HEK293T (cell line): ENCODE results near the gene CCNB1.
"Not testable (repeated sequence)": the region's sequence is repeated elsewhere in the genome, so short reads cannot be mapped to it uniquely, and the experiment has no call there.

ENCODE experiments used
- CTCF ChIA-PET: fragments of 350-600 bp; formaldehyde crosslinking; extraction: SDS; loops from one replicate; lab custom pipeline; 2021; ENCODE audit warnings: antibody characterized with exemption, inconsistent platforms; lab: Yijun Ruan, JAX
- POLR2A ChIA-PET: fragments of 350-600 bp; formaldehyde crosslinking; extraction: SDS; loops from one replicate; lab custom pipeline; 2020; ENCODE audit warnings: antibody characterized with exemption, inconsistent platforms; lab: Yijun Ruan, JAX
- DNase-seq: peaks from one replicate; pipeline ENCODE4 v3.0.0; 2012; ENCODE audit warnings: mixed read lengths; ENCODE audit errors: extremely low spot score
- ARNT ChIP-seq: fragments of 450-650 bp; IDR thresholded peaks from 2 replicates; pipeline ENCODE4 v1.6.1; 2017; ENCODE audit warnings: mild to moderate bottlenecking
- BHLHE40 ChIP-seq: fragments of 450-650 bp; IDR thresholded peaks from 2 replicates; pipeline ENCODE4 v1.6.1; 2016; ENCODE audit warnings: mild to moderate bottlenecking, moderate library complexity, borderline replicate concordance
- CTBP1 ChIP-seq: fragments of 450-650 bp; IDR thresholded peaks from 2 replicates; pipeline ENCODE4 v1.6.1; 2016; ENCODE audit warnings: borderline replicate concordance
- ELF4 ChIP-seq: fragments of 450-650 bp; IDR thresholded peaks from 2 replicates; pipeline ENCODE4 v1.6.1; 2017; ENCODE audit warnings: antibody characterized with exemption
- FOXA1 ChIP-seq: fragments of 450-650 bp; IDR thresholded peaks from 2 replicates; pipeline ENCODE4 v1.6.1; 2016; ENCODE audit warnings: mild to moderate bottlenecking
- FOXK2 ChIP-seq: fragments of 450-650 bp; IDR thresholded peaks from 2 replicates; pipeline ENCODE4 v1.6.1; 2016; ENCODE audit warnings: mild to moderate bottlenecking
- FOXM1 ChIP-seq: fragments of 450-650 bp; IDR thresholded peaks from 2 replicates; pipeline ENCODE4 v1.6.1; 2017; ENCODE audit warnings: mild to moderate bottlenecking, borderline replicate concordance
- HDGF ChIP-seq: fragments of 450-650 bp; IDR thresholded peaks from 2 replicates; pipeline ENCODE4 v1.6.1; 2017; ENCODE audit warnings: antibody characterized with exemption, borderline replicate concordance
- L3MBTL2 ChIP-seq: fragments of 450-650 bp; conservative IDR thresholded peaks from 2 replicates; pipeline ENCODE4 v1.6.1; 2016; ENCODE audit warnings: mild to moderate bottlenecking
- LEF1 ChIP-seq: fragments of 450-650 bp; IDR thresholded peaks from 2 replicates; pipeline ENCODE4 v1.6.1; 2017; ENCODE audit warnings: mild to moderate bottlenecking, borderline replicate concordance
- NFRKB ChIP-seq: fragments of 450-650 bp; IDR thresholded peaks from 2 replicates; pipeline ENCODE4 v1.6.1; 2016; ENCODE audit warnings: mild to moderate bottlenecking, moderate library complexity
- PKNOX1 ChIP-seq: fragments of 450-650 bp; IDR thresholded peaks from 2 replicates; pipeline ENCODE4 v1.6.1; 2016
- SP1 ChIP-seq: fragments of 450-650 bp; IDR thresholded peaks from 2 replicates; pipeline ENCODE4 v1.6.1; 2017
- SUZ12 ChIP-seq: fragments of 450-650 bp; IDR thresholded peaks from 2 replicates; pipeline ENCODE4 v1.6.1; 2016; ENCODE audit warnings: mild to moderate bottlenecking
- TARDBP ChIP-seq: fragments of 450-650 bp; IDR thresholded peaks from 2 replicates; pipeline ENCODE4 v1.6.1; 2016
- ZNF384 ChIP-seq: fragments of 450-650 bp; IDR thresholded peaks from 2 replicates; pipeline ENCODE4 v1.6.1; 2016

The CCNB1 gene

GRCh38 chr5:69170969-69171368 lies 4.0 kb downstream of the CCNB1 start:
- ChIA-PET POLR2A (no interaction called here), CTCF (no interaction called here)

GRCh38 chr5:69181659-69182293 lies 14.8 kb downstream of the CCNB1 start:
- DNase-seq, POLR2A ChIA-PET: not testable (repeated sequence)
- CTCF ChIA-PET: interaction anchor here (0.6 kb wide), 1 partner anchor 9 kb away, joined by 3 read pairs; no protein-coding TSS in a partner anchor

More at GRCh38 chr5:69170969-69171368, 4.0 kb downstream of the CCNB1 start:
- no peak for DNase-seq
- TF ChIP-seq PKNOX1: no peak
- no peak for TF ChIP-seq ARNT
- no peak for TF ChIP-seq HDGF
- no peak for TF ChIP-seq ELF4
- TF ChIP-seq SP1: no peak
- no peak for TF ChIP-seq FOXA1
- TF ChIP-seq CTBP1: no peak
- no peak for TF ChIP-seq L3MBTL2
- no peak for TF ChIP-seq NFRKB
- no peak for TF ChIP-seq FOXM1
- no peak for TF ChIP-seq FOXK2

GRCh38 chr5:69184621-69185020 lies 17.7 kb downstream of the CCNB1 start:
- TF ChIP-seq CTBP1: no peak
- TF ChIP-seq PKNOX1: no peak
- TF ChIP-seq NFRKB: no peak
- TF ChIP-seq BHLHE40: no peak
- no peak for TF ChIP-seq L3MBTL2
- TF ChIP-seq SP1: no peak
- TF ChIP-seq TARDBP: no peak
- ChIA-PET CTCF (no interaction called here), POLR2A (no interaction called here)
- DNase-seq: no peak

GRCh38 chr5:69187342-69187741 lies 20.4 kb downstream of the CCNB1 start:
- POLR2A ChIA-PET: no interaction called here
- TF ChIP-seq PKNOX1: no peak
- TF ChIP-seq NFRKB: no peak
- TF ChIP-seq SUZ12: no peak
- TF ChIP-seq ARNT: no peak
- TF ChIP-seq LEF1: no peak
- TF ChIP-seq FOXK2: no peak
- no peak for TF ChIP-seq FOXA1
- TF ChIP-seq FOXM1: no peak
- TF ChIP-seq L3MBTL2: no peak
- no peak for TF ChIP-seq ZNF384
- TF ChIP-seq SP1: no peak
- TF ChIP-seq BHLHE40: no peak
- TF ChIP-seq HDGF: no peak
- TF ChIP-seq CTBP1: no peak
- no peak for TF ChIP-seq ELF4
- no peak for TF ChIP-seq TARDBP
- no peak for DNase-seq
- CTCF ChIA-PET: no interaction called here

GRCh38 chr5:69188811-69189161 lies 21.8 kb downstream of the CCNB1 start:
- TF ChIP-seq BHLHE40 (no peak), ELF4 (no peak), FOXK2 (no peak), SUZ12 (no peak), TARDBP (no peak), LEF1 (no peak), CTBP1 (no peak), ZNF384 (no peak), PKNOX1 (no peak), HDGF (no peak), L3MBTL2 (no peak), FOXM1 (no peak), NFRKB (no peak)
- CTCF ChIA-PET: interaction anchor here (1.5 kb wide), 1 partner anchor 95 kb away, joined by 3 read pairs; no protein-coding TSS in a partner anchor
- no peak for DNase-seq
- POLR2A ChIA-PET: interaction anchor here (1.1 to 1.7 kb wide), 2 partner anchors 45 to 95 kb away, joined by 6 to 8 read pairs; partner anchors contain the start of genes CDK7 and SLC30A5
